SK-N-SH treated with all-trans-retinoic acid at 6 μM for 48 hours (cell line): Measurements from ENCODE around the gene ATP1A2.

Source experiments
- ATAC-seq: fragments of 200-7000 bp; cut with Tn5 transposase; 3 replicates; pipeline ENCODE4 v1.9.1; 2020; ENCODE audit warnings: mild to moderate bottlenecking, moderate library complexity
- ARNTL ChIP-seq: fragments of 450-650 bp; formaldehyde crosslinking; IDR thresholded peaks from 2 replicates; pipeline ENCODE4 v1.5.0; 2020; ENCODE audit warnings: low read depth, mild to moderate bottlenecking, moderate library complexity, borderline replicate concordance
- BACH2 ChIP-seq: fragments of 250-450 bp; sonication (Bioruptor Pico); IDR thresholded peaks from 2 replicates; pipeline ENCODE4 v1.9.0; 2021; ENCODE audit warnings: mild to moderate bottlenecking, borderline replicate concordance
- CSDC2 ChIP-seq: fragments of 250-450 bp; sonication (Bioruptor Pico); IDR thresholded peaks from 2 replicates; pipeline ENCODE4 v1.5.0; 2020; ENCODE audit warnings: mild to moderate bottlenecking, moderate library complexity
- ESRRG ChIP-seq: fragments of 250-450 bp; sonication (Bioruptor Pico); IDR thresholded peaks from 2 replicates; pipeline ENCODE4 v1.6.1; 2021; ENCODE audit warnings: mild to moderate bottlenecking
- GLIS3 ChIP-seq: fragments of 250-450 bp; sonication (Bioruptor Pico); IDR thresholded peaks from 2 replicates; pipeline ENCODE4 v1.5.0; 2020; ENCODE audit warnings: mild to moderate bottlenecking, moderate library complexity
- ISL1 ChIP-seq: fragments of 250-450 bp; sonication (Bioruptor Pico); IDR thresholded peaks from 2 replicates; pipeline ENCODE4 v2.1.2; 2022; ENCODE audit warnings: mild to moderate bottlenecking, moderate library complexity
- PATZ1 ChIP-seq: fragments of 250-450 bp; sonication (Bioruptor Pico); IDR thresholded peaks from 2 replicates; pipeline ENCODE4 v1.8.0; 2020; ENCODE audit warnings: mild to moderate bottlenecking, moderate library complexity, borderline replicate concordance
- PPARA ChIP-seq: fragments of 250-450 bp; sonication (Bioruptor Pico); IDR thresholded peaks from 2 replicates; pipeline ENCODE4 v1.5.0; 2020; ENCODE audit warnings: mild to moderate bottlenecking, borderline replicate concordance
- RARB ChIP-seq: fragments of 250-450 bp; sonication (Bioruptor Pico); IDR thresholded peaks from 2 replicates; pipeline ENCODE4 v1.8.0; 2021; ENCODE audit warnings: mild to moderate bottlenecking, moderate library complexity
- TCF4 ChIP-seq: fragments of 250-450 bp; sonication (Bioruptor Pico); IDR thresholded peaks from 2 replicates; pipeline ENCODE4 v1.8.0; 2021; ENCODE audit warnings: mild to moderate bottlenecking, moderate library complexity, borderline replicate concordance
- TOX ChIP-seq: fragments of 250-450 bp; sonication (Bioruptor Pico); IDR thresholded peaks from 2 replicates; pipeline ENCODE4 v1.8.0; 2021; ENCODE audit warnings: mild to moderate bottlenecking, moderate library complexity, borderline replicate concordance
- ZC3H10 ChIP-seq: fragments of 250-450 bp; sonication (Bioruptor Pico); IDR thresholded peaks from 2 replicates; pipeline ENCODE4 v1.5.1; 2021; ENCODE audit warnings: mild to moderate bottlenecking, moderate library complexity
- ZFP3 ChIP-seq: fragments of 250-450 bp; sonication (Bioruptor Pico); IDR thresholded peaks from 2 replicates; pipeline ENCODE4 v1.5.0; 2020; ENCODE audit warnings: mild to moderate bottlenecking, moderate library complexity
- ZFP30 ChIP-seq: fragments of 450-650 bp; formaldehyde crosslinking; IDR thresholded peaks from 2 replicates; pipeline ENCODE4 v1.5.0; 2022; ENCODE audit warnings: mild to moderate bottlenecking, moderate library complexity
- ZNF565 ChIP-seq: fragments of 450-650 bp; formaldehyde crosslinking; conservative IDR thresholded peaks from 2 replicates; pipeline ENCODE4 v1.5.0; 2020; ENCODE audit warnings: low read depth, mild to moderate bottlenecking, moderate library complexity
- ZNF70 ChIP-seq: fragments of 450-650 bp; formaldehyde crosslinking; IDR thresholded peaks from 2 replicates; pipeline ENCODE4 v1.5.0; 2020; ENCODE audit warnings: mild to moderate bottlenecking, moderate library complexity
- ZNF8 ChIP-seq: fragments of 450-650 bp; formaldehyde crosslinking; IDR thresholded peaks from 2 replicates; pipeline ENCODE4 v1.5.0; 2020; ENCODE audit warnings: mild to moderate bottlenecking, moderate library complexity
- TF ChIP-seq, protein P1 (sequence below): fragments of 250-450 bp; sonication (Bioruptor Pico); IDR thresholded peaks from 2 replicates; pipeline ENCODE4 v1.5.1; 2020; ENCODE audit warnings: low read depth, mild to moderate bottlenecking, moderate library complexity
- TF ChIP-seq, protein P2 (sequence below): fragments of 250-450 bp; sonication (Bioruptor Pico); IDR thresholded peaks from 2 replicates; pipeline ENCODE4 v1.5.1; 2021; ENCODE audit warnings: mild to moderate bottlenecking, moderate library complexity
- TF ChIP-seq, protein P3 (sequence below): fragments of 250-450 bp; sonication (Bioruptor Pico); IDR thresholded peaks from 2 replicates; pipeline ENCODE4 v1.8.0; 2021; ENCODE audit warnings: low read depth, mild to moderate bottlenecking, moderate library complexity, borderline replicate concordance

The ATP1A2 gene

GRCh38 chr1:160146107-160146506 is 30.5 kb downstream of the ATP1A2 start:
- ATAC-seq: no peak
- TF ChIP-seq ZC3H10 (CRISPR knock-in tag) (no peak), ZNF8 (no peak), ZNF565 (CRISPR knock-in tag) (no peak), TCF4 (no peak), PPARA (no peak), ESRRG (CRISPR knock-in tag) (no peak), ARNTL (no peak), RARB (CRISPR knock-in tag) (no peak), GLIS3 (CRISPR knock-in tag) (no peak), TOX (CRISPR knock-in tag) (no peak), BACH2 (no peak), ZFP3 (no peak), ISL1 (no peak)
- TF ChIP-seq, protein P1, sequence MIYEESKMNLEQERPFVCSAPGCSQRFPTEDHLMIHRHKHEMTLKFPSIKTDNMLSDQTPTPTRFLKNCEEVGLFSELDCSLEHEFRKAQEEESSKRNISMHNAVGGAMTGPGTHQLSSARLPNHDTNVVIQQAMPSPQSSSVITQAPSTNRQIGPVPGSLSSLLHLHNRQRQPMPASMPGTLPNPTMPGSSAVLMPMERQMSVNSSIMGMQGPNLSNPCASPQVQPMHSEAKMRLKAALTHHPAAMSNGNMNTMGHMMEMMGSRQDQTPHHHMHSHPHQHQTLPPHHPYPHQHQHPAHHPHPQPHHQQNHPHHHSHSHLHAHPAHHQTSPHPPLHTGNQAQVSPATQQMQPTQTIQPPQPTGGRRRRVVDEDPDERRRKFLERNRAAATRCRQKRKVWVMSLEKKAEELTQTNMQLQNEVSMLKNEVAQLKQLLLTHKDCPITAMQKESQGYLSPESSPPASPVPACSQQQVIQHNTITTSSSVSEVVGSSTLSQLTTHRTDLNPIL (CRISPR knock-in tag): no peak
- TF ChIP-seq, protein P2, sequence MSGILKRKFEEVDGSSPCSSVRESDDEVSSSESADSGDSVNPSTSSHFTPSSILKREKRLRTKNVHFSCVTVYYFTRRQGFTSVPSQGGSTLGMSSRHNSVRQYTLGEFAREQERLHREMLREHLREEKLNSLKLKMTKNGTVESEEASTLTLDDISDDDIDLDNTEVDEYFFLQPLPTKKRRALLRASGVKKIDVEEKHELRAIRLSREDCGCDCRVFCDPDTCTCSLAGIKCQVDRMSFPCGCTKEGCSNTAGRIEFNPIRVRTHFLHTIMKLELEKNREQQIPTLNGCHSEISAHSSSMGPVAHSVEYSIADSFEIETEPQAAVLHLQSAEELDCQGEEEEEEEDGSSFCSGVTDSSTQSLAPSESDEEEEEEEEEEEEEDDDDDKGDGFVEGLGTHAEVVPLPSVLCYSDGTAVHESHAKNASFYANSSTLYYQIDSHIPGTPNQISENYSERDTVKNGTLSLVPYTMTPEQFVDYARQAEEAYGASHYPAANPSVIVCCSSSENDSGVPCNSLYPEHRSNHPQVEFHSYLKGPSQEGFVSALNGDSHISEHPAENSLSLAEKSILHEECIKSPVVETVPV: no peak
- TF ChIP-seq, protein P3, sequence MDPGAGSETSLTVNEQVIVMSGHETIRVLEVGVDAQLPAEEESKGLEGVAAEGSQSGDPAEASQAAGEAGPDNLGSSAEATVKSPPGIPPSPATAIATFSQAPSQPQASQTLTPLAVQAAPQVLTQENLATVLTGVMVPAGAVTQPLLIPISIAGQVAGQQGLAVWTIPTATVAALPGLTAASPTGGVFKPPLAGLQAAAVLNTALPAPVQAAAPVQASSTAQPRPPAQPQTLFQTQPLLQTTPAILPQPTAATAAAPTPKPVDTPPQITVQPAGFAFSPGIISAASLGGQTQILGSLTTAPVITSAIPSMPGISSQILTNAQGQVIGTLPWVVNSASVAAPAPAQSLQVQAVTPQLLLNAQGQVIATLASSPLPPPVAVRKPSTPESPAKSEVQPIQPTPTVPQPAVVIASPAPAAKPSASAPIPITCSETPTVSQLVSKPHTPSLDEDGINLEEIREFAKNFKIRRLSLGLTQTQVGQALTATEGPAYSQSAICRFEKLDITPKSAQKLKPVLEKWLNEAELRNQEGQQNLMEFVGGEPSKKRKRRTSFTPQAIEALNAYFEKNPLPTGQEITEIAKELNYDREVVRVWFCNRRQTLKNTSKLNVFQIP (CRISPR knock-in tag): no peak

DNA sequence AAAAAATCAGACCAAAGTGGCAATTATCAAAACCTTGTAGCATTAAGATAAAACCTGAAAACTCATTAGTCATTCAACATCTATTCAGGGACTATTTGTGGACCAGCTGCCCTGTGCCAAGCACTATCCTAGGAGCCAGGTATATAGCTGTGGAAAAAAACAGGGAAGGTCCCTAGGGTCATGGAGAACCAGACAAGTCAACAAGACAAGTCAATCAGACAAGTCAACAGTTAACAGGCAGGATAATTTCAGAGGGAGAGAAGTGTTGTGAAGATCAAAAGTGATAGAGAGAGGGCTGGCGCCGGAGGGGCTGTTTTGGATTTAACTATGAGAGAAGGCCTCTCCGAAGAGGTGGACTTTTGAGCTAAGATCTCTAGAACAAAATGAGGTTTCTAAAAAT is 32.6 kb downstream of the ATP1A2 start:
- TF ChIP-seq ZNF70 (CRISPR knock-in tag) (no peak), PATZ1 (CRISPR knock-in tag) (no peak), CSDC2 (no peak), RARB (CRISPR knock-in tag) (no peak), ZC3H10 (CRISPR knock-in tag) (no peak), BACH2 (no peak)
- no peak for ATAC-seq

DNA sequence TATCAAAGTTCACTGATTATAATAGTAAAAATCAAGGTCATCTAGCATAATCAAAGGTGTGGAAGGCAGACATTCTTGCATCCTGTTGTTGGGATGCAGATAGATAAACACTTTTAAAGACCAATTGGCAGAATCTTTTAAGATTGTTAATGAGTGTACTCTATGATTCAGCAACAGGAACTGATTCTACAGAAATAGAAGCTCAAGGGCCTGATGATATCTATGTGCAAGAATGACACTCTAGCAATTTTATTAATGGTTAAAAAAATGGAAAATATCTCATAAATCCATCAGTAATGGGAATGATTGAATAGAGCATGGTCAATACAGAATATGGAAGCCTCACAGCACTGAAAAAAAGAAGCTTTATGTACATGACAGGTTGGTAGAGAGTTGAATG is 33.7 kb downstream of the ATP1A2 start:
- ATAC-seq: no peak
- no peak for TF ChIP-seq BACH2
- no peak for TF ChIP-seq ARNTL
- no peak for TF ChIP-seq CSDC2
- TF ChIP-seq GLIS3 (CRISPR knock-in tag): no peak

- TF ChIP-seq, protein P1 (CRISPR knock-in tag): no peak
- TF ChIP-seq PPARA: no peak
- TF ChIP-seq RARB (CRISPR knock-in tag): no peak
- no peak for TF ChIP-seq ZNF8
- TF ChIP-seq ZFP3: no peak
- TF ChIP-seq, protein P2: no peak
- TF ChIP-seq ZFP30: no peak
- TF ChIP-seq TCF4: no peak
- no peak for TF ChIP-seq ZC3H10 (CRISPR knock-in tag)
- TF ChIP-seq BACH2: no peak
- TF ChIP-seq, all 23 proteins: peak for 0
- ATAC-seq: no peak
Measured at GRCh38 chr1:160149716-160150115, 34.2 kb downstream of the ATP1A2 start.
